ENCODE data around the gene PNPLA7.
A peak's percentile ranks its signal among the peaks of the same experiment; 100 is the strongest.

The PNPLA7 gene

DNA sequence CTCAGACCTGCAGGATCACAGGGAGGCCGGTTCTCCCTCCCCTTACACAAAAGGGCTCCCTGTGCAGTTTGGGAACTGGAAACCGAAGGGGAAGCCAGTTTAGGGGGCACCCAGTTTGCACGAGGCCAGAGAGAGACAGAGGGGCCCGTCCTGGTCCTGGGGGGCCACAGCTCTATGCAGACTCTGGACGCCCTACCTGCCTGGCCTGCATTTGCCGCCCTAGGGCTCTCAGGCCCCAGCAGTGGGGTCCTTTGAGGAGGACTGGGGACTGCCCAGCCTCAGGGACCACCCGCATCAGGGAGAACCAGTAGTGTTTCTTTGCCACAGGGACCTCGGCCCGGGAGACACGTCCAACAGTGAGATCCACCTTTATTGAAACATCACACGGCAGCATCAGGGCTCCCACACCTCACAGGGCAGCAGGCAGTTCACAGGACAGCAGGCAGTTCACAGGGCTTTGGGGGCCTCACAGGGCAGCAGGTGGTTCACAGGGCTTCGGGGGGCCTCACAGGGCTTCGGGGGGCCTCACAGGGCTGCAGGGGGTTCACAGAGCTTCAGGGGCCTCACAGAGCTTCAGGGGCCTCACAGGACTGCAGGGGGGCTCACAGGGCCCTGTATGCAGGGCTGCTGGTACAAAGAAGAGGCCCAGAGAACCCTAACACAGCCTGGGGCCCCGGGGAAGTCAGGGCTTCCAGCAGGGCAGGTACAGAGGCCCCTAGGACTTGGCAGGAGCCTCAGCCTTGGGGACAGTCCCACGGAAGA lies 90.4 kb downstream of the PNPLA7 start:
- no peak for DNase-seq

DNA sequence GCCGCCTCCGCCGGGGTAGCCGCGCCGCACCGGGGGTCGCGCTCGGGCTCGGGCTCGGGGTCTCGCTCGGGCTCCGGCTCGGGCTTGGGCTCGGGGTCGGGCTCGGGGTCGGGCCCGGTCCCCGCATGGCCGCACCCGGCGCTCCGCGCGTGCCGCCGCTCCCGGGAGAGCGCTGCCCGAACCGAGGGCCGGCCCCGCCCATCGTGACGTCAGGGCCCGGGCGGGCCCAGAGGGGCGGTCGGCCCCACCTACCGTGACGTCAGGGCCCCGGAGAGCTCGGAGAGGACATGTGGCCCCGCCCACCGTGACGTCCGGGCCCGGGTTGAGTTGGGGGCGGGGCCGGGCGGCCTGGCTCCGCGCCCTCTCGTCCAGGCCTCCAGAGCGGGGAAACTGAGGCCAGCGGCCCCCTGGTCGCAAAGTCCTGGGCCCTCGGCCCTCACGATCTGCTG lies 91.0 kb downstream of the PNPLA7 start, which contains the start of gene NSMF:
TSS of gene NSMF (minus strand) at position 183 of the 449 bp plus-strand sequence. CDS start 232 bp downstream, outside the sequence.
- peak; percentile 87 to 97 (median 92) for DNase-seq

GRCh38 chr9:137458194-137459151 lies 91.7 kb downstream of the PNPLA7 start:
- DNase-seq = peak in 1 of 5 donors; percentile 21

- DNase-seq = peak in 2 of 5 donors; percentile 4 to 16
Measured at GRCh38 chr9:137457406-137458193, 92.6 kb downstream of the PNPLA7 start.

DNA sequence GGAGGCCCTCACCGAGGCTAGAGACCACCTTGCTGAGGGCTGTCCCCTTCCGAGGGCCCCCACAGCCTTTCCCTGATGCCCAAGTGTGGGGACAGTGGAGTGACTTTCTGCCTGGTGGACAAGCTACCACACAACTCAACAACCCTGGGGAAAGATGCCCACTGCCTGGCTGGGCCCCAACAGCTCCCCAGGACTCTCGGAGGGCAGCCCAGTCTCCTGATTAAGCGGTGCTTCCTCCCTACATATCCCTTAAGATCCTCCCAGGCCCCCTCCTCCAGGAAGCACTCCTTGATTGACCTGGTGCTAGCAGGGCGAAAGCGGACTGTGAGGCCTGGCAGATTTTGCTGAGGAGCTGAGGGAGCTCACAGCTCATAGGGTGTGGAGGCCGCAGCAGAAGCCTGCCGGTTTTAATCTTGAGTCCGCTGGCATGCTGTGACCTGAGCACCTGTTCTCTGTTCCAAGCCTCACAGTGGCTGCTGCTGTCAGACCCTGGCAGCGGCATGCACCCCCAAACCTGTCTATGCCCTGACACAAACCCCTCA lies 93.3 kb downstream of the PNPLA7 start:
- DNase-seq = no peak

DNA sequence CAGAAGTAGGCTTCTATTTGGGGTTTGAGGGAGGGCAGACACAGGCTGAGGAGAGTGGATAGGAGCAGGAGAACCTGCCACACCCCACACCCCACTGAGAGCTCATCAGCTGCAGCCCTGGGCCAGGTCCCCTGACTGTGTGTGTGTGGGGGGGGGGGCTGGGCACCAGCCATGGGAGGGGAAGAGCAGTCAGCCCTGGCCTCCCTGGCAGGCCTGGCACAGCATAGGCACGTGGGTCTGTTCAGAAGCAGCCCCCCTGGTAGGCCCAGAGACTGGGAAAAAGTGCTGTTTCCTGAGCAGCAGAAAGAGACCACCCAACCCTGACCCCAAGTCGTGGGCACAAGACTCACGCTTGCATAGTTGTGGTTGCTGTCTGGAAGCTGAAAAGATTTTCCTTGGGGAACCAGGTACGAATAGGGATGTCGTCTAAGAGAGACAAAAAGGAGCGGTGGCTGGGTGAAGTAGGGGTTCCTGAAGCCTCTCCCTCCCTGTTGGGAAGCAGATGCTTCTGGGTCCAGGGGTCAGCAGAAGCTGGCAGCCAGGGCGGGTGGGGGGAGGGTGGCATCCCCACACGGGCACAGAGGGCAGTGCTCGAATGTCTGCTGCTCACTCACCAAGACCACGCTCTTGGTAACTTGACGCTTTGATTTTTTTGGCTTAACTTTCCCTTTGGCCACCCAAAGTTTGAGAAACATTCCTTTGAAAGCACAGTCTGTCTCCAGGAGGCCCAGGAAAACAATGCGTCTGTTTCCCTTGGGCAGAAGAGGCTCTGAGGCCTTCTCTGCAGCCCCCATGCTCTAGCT lies 93.9 kb downstream of the PNPLA7 start:
- DNase-seq = peak in 1 of 5 donors; percentile 4

DNA sequence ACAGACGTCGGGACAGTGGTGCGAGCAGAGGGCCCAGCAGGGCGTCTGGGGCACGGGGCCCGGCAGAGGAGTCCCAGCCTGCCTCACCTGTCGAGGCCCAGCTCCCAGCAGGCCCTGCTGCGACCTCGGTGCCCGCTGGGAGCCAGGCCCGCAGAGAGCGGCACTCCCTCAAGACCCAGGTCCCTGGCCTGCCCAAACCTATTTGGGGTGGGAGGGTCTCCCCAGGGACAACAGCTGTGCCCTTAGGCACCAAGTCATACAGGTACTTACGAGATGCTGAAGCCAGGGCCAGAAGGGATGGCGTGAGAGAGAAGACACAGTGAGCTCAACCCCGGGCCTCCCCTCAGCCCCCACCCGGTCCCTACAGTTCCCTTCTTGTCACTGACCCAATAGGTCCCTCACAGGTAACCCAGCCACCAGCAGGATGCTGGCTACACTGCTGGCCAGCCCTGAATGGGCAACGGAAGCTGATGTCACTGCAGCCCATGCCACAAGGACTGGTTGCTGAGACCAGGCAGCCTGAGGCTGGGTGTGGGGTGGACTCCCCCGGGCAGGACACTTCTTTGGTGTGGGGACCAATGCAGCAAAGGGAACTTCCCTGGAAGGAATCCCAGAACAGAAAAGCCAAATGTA lies 94.7 kb downstream of the PNPLA7 start:
- DNase-seq = peak in 1 of 5 donors; percentile 3

DNA sequence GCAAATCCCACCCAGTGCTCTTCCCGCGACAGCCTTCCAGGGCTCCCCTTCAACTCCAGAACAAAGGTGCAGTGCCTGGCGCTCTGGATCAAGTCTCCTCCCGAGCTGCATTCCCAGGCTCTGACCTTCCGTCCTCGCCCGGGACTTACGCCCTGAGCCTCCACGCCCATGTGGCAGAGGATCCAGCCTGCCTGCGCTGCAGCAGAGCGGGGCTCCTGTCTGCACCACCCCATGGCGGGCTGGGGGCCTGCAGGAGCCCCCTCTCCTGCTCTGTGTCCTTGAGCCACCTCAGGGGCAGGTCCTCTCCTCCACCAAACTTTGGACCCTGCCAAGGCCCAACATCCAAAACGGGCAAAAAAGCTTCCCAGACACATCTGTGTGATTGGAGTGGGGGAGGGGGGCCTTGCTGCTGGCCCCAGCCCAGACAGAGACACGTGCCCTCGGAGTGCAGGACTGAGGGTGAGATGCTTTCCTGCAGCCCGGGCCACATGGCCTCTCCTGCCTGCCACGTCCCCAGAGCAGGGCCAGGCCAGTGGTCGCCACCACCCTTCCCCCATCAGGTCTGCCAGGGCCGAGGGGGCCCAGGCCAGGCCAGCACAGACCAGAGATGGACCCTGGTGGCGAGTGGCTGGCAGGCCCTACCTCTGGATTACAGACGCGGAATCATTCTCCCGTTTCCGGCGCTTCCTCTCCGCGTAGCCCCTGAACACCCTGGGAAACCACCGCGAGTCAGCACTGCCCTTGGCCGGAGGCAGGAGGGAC lies 95.4 kb downstream of the PNPLA7 start:
- peak in 2 of 5 donors; percentile 6 to 13 for DNase-seq

- peak in 4 of 5 donors; percentile 24 to 48 (median 34) for DNase-seq
Measured at GRCh38 chr9:137454145-137454596, 96.0 kb downstream of the PNPLA7 start.

DNA sequence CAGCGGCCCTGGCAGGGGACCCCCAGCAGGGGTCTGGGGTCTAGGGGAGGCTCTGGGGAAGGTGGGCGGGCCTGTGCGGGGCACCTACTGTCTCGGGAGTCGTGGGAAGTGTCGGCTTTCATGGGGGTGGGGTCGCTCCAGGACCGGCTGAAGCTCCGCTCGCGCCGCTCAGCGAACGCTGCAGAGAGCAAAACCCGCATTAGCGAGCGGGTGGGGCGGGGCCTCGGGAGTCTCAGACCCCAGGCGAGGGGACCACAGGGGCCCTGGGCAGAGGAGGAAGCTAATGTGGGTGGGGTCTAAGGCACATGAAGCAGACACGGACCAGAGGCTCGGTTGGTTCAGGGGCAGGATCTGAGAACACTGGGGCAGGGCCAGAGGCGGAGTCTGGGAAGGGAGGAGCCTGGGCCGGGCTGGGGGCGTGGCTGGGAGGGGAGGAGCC lies 96.5 kb downstream of the PNPLA7 start:
- peak; percentile 34 to 68 (median 52) for DNase-seq

DNA sequence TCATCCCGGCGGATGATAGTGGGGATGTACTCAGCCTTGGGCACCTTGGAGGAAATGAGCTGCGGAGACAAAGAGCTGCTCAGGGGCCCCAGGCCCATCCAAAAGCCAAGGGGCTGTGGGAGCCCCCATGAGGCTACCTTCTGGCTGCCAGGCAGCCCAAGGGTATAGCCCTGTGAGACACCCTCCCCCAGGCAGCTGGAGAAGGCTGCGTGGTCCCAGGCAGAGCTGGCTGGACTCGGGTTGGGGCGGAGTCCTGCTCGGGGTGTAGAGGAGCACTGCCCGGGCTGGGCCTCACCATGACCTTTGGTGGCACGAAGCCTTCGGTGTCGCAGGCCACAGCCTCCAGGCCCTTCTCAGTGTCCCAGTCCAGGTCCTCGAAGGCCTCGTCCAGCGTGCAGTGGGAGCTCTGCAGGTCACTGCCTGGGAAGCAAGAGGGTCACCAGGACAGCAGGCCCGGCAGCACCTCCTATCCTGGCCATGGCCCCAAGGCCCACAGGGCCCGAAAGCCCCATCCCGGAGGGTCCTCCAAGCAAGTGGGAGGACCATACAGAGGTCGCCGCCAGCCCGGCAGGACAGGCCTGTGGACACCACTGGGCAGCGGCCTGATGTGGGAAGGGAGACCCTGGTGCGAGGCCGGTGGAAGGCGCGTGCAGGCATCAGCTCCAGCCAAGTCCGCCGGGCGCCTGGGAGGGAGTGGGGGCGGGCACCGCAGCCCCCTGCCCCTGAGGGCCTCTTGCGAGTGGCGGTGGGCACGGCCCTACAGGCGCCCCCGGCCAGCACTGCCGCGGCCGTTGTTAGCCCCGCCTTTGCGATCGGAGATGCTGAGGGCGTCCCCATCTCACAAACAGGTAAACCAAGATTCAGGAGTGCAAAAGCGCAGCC lies 97.2 kb downstream of the PNPLA7 start:
- DNase-seq = peak in 2 of 5 donors; percentile 9 to 13

DNA sequence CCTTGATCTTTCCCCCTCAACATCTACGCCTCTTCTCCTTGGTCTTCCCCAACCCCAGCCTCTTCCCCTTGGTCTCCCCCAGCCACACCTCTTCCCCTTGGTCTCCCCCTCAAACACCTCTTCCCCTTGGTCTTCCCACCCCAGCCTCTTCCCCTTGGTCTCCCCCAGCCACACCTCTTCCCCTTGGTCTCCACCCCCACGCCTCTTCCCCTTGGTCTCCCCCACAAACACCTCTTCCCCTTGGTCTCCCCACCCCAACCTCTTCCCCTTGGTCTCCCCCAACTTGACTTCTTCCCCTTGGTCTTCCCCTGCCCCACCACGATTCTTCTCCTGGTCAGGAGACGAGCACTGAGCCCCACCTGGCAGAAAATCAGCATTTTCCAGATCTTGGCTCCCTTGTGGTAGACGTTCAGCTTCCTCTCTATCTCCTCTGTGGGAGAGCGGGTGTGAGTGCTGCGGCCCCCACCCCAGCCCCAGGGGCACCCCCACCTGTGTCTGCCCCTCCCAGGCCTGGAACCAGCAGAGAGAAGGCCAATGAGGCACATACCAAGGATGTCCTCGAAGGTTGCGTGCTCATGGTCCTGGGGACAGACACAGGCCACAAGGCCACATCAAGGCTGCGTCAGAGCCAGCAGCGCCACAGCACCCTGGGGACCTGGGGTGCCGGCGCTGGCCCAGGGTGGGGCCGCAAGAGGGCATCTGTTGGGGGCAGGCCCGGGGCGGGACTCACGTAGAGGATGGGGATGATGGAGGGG lies 98.0 kb downstream of the PNPLA7 start:
- DNase-seq = peak in 2 of 5 donors; percentile 3 to 8

DNA sequence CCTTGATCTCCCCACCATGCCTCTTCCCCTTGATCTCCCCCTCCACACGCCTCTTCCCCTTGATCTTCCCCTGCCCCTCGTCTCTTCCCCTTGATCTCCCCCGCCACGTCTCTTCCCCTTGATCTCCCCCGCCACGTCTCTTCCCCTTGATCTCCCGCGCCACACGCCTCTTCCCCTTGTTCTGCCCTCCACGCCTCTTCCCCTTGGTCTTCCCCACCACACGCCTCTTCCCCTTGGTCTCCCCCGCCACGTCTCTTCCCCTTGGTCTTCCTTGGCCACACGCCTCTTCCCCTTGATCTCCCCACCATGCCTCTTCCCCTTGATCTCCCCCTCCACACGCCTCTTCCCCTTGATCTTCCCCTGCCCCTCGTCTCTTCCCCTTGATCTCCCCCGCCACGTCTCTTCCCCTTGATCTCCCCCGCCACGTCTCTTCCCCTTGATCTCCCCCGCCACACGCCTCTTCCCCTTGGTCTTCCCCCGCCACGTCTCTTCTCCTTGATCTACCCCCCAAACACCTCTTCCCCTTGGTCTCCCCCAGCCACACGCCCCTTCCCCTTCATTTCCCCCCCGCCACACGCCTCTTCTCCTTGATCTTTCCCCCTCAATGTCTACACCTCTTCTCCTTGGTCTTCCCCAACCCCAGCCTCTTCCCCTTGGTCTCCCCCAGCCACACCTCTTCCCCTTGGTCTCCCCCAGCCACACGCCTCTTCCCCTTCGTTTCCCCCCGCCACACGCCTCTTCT lies 98.8 kb downstream of the PNPLA7 start:
- DNase-seq = peak in 2 of 5 donors; percentile 8 to 10

DNA sequence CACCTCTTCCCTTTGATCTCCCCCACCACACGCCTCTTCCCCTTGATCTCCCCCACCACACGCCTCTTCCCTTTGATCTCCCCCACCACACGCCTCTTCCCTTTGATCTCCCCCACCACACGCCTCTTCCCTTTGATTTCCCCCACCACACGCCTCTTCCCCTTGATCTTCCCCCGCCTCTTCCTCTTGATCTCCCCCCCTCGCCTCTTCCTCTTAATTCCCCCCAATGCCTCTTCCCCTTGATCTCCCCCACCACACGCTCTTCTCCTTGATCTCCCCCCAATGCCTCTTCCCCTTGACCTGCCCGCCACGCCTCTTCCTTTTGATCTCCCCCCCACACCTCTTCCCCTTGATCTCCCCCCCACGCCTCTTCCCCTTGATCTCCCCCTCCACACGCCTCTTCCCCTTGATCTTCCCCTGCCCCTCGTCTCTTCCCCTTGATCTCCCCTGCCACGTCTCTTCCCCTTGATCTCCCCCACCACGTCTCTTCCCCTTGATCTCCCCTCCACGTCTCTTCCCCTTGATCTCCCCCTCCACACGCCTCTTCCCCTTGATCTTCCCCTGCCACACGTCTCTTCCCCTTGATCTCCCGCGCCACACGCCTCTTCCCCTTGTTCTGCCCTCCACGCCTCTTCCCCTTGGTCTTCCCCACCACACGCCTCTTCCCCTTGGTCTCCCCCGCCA lies 99.5 kb downstream of the PNPLA7 start:
- DNase-seq = peak in 3 of 5 donors; percentile 8 to 36 (median 31)

DNA sequence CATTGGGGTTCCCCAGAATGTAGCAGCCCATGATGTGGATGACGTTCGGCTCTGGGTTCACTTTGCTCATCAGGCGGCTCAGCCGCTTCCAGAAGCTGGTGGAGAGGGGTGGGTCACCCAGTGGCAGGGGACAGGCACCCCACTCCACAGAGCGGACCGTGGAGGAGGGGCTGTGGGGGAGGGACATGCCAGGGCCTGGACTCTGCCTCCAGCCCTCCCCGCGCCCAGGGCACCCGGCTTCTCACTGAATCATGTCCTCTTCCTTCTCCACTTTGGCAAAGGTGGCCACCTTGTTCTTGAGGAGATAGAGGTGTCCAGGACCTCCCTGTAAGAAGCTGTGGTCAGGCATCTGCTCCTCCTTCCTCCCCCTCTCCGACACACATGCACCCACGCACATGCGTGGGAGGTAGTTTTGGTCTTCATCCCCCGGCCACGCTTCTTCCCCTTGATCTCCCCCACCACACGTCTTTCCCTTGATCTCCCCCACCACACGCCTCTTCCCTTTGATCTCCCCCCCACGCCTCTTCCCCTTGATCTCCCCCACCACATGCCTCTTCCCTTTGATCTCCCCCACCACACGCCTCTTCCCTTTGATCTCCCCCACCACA lies 100.2 kb downstream of the PNPLA7 start:
- DNase-seq = peak in 3 of 5 donors; percentile 15 to 43 (median 37)
